B cell (primary cell): ENCODE results near the gene SIK1. TPM values are rescaled to one million over a fixed set of nuclear protein-coding genes. Genes with fewer than 3 reads are reported as not detected.

Source experiments
- ATAC-seq: fragments of 200-7000 bp; cut with Tn5 transposase; one replicate; pipeline ENCODE4 v1.10.0; 2021; ENCODE audit warnings: low read depth, mild to moderate bottlenecking, moderate number of reproducible peaks, moderate library complexity
- CTCF ChIA-PET: fragments of 350-600 bp; sonication (Branson Sonifier 250); formaldehyde crosslinking; loops from one replicate; lab custom pipeline; 2021; ENCODE audit warnings: antibody characterized with exemption, inconsistent platforms; lab: Charles Lee
- POLR2A ChIA-PET: fragments of 350-600 bp; sonication (Branson Sonifier 250); formaldehyde crosslinking; loops from one replicate; lab custom pipeline; 2021; ENCODE audit warnings: antibody characterized with exemption; lab: Charles Lee
- DNase-seq: peaks from one replicate; pipeline ENCODE4 v3.0.0; 2013
- H2AFZ ChIP-seq: 2 replicates; pipeline ENCODE4 v1.6.1; 2012; ENCODE audit warnings: mild to moderate bottlenecking, low read depth, low read length; ENCODE audit not compliant: insufficient read depth, poor library complexity, severe bottlenecking
- H3K27ac ChIP-seq, 2 donors: 1 replicate in 1 of 2; 2 replicates in 1 of 2; pipeline ENCODE4 v1.5.1; 2012 to 2013; ENCODE audit warnings: low read length in 2 of 2, mild to moderate bottlenecking in 2 of 2, moderate library complexity in 1 of 2
- H3K27me3 ChIP-seq, 4 experiments: fragments of 200-600 bp in 1 of 4; sonication (generic) in 1 of 4; replicated peaks in 1 of 4; 1 replicate in 2 of 4; 2 replicates in 2 of 4; pipeline versions ENCODE4 v1.6.1 to v1.7.0; 2013 to 2016; ENCODE audit warnings: low read length in 3 of 4, mild to moderate bottlenecking in 2 of 4, mixed read lengths in 1 of 4, moderate library complexity in 1 of 4; ENCODE audit not compliant: insufficient read depth in 4 of 4, control insufficient read depth in 3 of 4; ENCODE audit errors: control extremely low read depth in 1 of 4
- H3K36me3 ChIP-seq, 2 experiments: replicated peaks in 1 of 2; 1 replicate in 1 of 2; 2 replicates in 1 of 2; pipeline versions ENCODE4 v1.6.1 to v1.7.1; 2013; ENCODE audit warnings: low read length in 1 of 2; ENCODE audit not compliant: insufficient read depth in 2 of 2, control insufficient read depth in 1 of 2; ENCODE audit errors: control extremely low read depth in 1 of 2, extremely low read depth in 1 of 2
- H3K4me1 ChIP-seq, 2 donors: fragments of 200-600 bp in 1 of 2; sonication (generic) in 1 of 2; 1 replicate in 1 of 2; 2 replicates in 1 of 2; pipeline versions ENCODE4 v1.5.1 to v1.6.1; 2013 to 2017; ENCODE audit warnings: low read length in 2 of 2; ENCODE audit not compliant: control insufficient read depth in 2 of 2, insufficient read depth in 2 of 2
- H3K4me2 ChIP-seq: replicated peaks from 2 replicates; pipeline ENCODE3; 2012; ENCODE audit warnings: mild to moderate bottlenecking, low read depth, low read length; ENCODE audit not compliant: poor library complexity, severe bottlenecking
- H3K4me3 ChIP-seq, 5 experiments: fragments of 200-600 bp in 1 of 5; sonication (generic) in 1 of 5; 1 replicate in 3 of 5; 2 replicates in 2 of 5; pipeline versions ENCODE4 v1.5.1 to v1.7.0; 2011 to 2016; ENCODE audit warnings: low read length in 4 of 5, mild to moderate bottlenecking in 4 of 5, low read depth in 2 of 5, control low read depth in 1 of 5, moderate library complexity in 1 of 5; ENCODE audit not compliant: insufficient read depth in 1 of 5; ENCODE audit errors: control extremely low read depth in 1 of 5, extremely low read depth in 1 of 5
- H3K79me2 ChIP-seq: fragments of 200-600 bp; sonication (generic); one replicate; pipeline ENCODE4 v1.6.0; 2016; ENCODE audit warnings: low read length; ENCODE audit not compliant: control insufficient read depth, insufficient read depth
- H3K9ac ChIP-seq: fragments of 200-600 bp; sonication (generic); 2 replicates; pipeline ENCODE4 v1.6.1; 2017; ENCODE audit warnings: mild to moderate bottlenecking, low read length, moderate library complexity
- H3K9me3 ChIP-seq, 3 donors: one replicate each; pipeline versions ENCODE4 v1.6.1 to v1.7.1; 2013; ENCODE audit warnings: low read length in 2 of 3; ENCODE audit not compliant: control insufficient read depth in 2 of 3, insufficient read depth in 1 of 3; ENCODE audit errors: control extremely low read depth in 1 of 3
- H4K20me1 ChIP-seq: 2 replicates; pipeline ENCODE4 v1.6.0; 2012; ENCODE audit warnings: mild to moderate bottlenecking, low read length; ENCODE audit not compliant: insufficient read depth, control insufficient read depth, poor library complexity, severe bottlenecking
- H3K27ac Mint-ChIP-seq: one replicate; pipeline ENCODE4 v1.8.0; 2021; ENCODE audit warnings: mixed read lengths
- H3K27me3 Mint-ChIP-seq: one replicate; pipeline ENCODE4 v1.8.0; 2021; ENCODE audit warnings: mixed read lengths
- H3K4me1 Mint-ChIP-seq: one replicate; pipeline ENCODE4 v1.8.0; 2021; ENCODE audit warnings: mixed read lengths
- H3K4me3 Mint-ChIP-seq: one replicate; pipeline ENCODE4 v1.8.0; 2021; ENCODE audit warnings: mixed read lengths
- H3K9me3 Mint-ChIP-seq: one replicate; pipeline ENCODE4 v1.8.0; 2022; ENCODE audit warnings: mixed read lengths; ENCODE audit not compliant: insufficient read depth
- CTCF ChIP-seq: fragments of 200-600 bp; IDR thresholded peaks from one replicate; pipeline ENCODE4 v1.8.0; 2022; ENCODE audit warnings: antibody characterized with exemption, mild to moderate bottlenecking
- EZH2 ChIP-seq: IDR thresholded peaks from 2 replicates; pipeline ENCODE4 v1.6.1; 2012; ENCODE audit warnings: borderline replicate concordance, low read depth, mild to moderate bottlenecking, moderate library complexity, low read length; ENCODE audit not compliant: insufficient read depth, poor library complexity, severe bottlenecking
- WGBS: methylation state at CpG from one replicate; pipeline ENCODE4 v1.1.5; 2013; ENCODE audit warnings: missing lambda C conversion rate; ENCODE audit not compliant: insufficient coverage; 5-methylcytosine and 5-hydroxymethylcytosine counted together
- intact Hi-C: fragments of 100-400 bp; cut with micrococcal nuclease; formaldehyde crosslinking; loops from one replicate; pipeline ENCODE4 v1.10.0; 2022
- polyA plus RNA-seq: library from polyadenylated mRNA; depleted of rRNA; stranded (reverse); fragments of >200 nt; gene quantifications from 2 replicates; pipeline ENCODE4 v1.2.3, GENCODE V29; 2012
- total RNA-seq, 2 donors: library from RNA; stranded (reverse); fragments of 120-200 nt in 1 of 2; gene quantifications; 1 replicate in 1 of 2; 2 replicates in 1 of 2; pipeline versions ENCODE4 v1.2.3 to v1.2.4, GENCODE V29; 2013 to 2022

The SIK1 gene
- total and polyA plus RNA-seq, 2 donors (not counting 1 experiment from before 2014, with no cell fraction given), result 97.7 to 155 TPM

GRCh38 chr21:43373362-43374227 is 53.3 kb downstream of the SIK1 start:
- no peaks in the 10 kb centered on the region for H3K9me3 Mint-ChIP-seq
- Histone ChIP-seq H3K4me1 (peaks cover 0 to 22% of the 10 kb centered on the region in 2 donors), H3K9ac (no peak overlapping the region), H3K9me3 (no peaks in the 10 kb centered on the region), H3K36me3 (no peaks in the 10 kb centered on the region), H3K4me2 (no peak overlapping the region), H4K20me1 (no peaks in the 10 kb centered on the region), H3K4me3 (no peak overlapping the region), H2AFZ (no peak overlapping the region), H3K27me3 (no peaks in the 10 kb centered on the region), H3K79me2 (no peaks in the 10 kb centered on the region), H3K27ac (no peak overlapping the region)
- DNase-seq (no peak), ATAC-seq (no peak)
- H3K4me3 Mint-ChIP-seq, result no peak overlapping the region
- H3K27me3 Mint-ChIP-seq, result no peaks in the 10 kb centered on the region
- intact Hi-C loops, result no loop called here
- TF ChIP-seq CTCF, result no peak
- TF ChIP-seq EZH2, result no peak
- H3K27ac Mint-ChIP-seq, result no peak overlapping the region
- ChIA-PET CTCF (interaction anchor here (1.2 kb wide), 1 partner anchor 12 kb away, joined by 3 read pairs; no protein-coding TSS in a partner anchor), POLR2A (interaction anchor here (1.5 kb wide), 1 partner anchor 16 kb away, joined by 6 read pairs; no protein-coding TSS in a partner anchor)
- H3K4me1 Mint-ChIP-seq, result peaks cover 31% of the 10 kb centered on the region
- WGBS, result 94% methylated on average over 20 of the region's 21 CpGs
